Measurements from ENCODE around the gene STS. TPM values are rescaled to one million over a fixed set of nuclear protein-coding genes. Genes with fewer than 3 reads are reported as not detected.
"Not testable (repeated sequence)": the region's sequence is repeated elsewhere in the genome, so short reads cannot be mapped to it uniquely, and the experiment has no call there.

Gene STS
- total and polyA plus RNA-seq, 12 donors: 1.2 to 7.9 (median 5.6) TPM

GRCh38 chrX:7164174-7164573 lies 16.7 kb downstream of the STS start:
- no peak for TF ChIP-seq CTCF (IDR thresholded peaks at IDR 0.05)
- 58 to 71% methylated on average over 3 of the region's 3 CpGs for WGBS, 2 donors
- intact Hi-C loops (cut with DNase I): no loop called here

GRCh38 chrX:7168371-7168770 lies 20.9 kb downstream of the STS start:
- no peak for DNase-seq
- Histone ChIP-seq H3K9me3 (peaks cover 0 to 7% (median 0%) of the 10 kb centered on the region in 11 donors), H3K36me3 (no peaks in the 10 kb centered on the region), H3K27ac (no peak overlapping the region), H3K27me3 (no peaks in the 10 kb centered on the region), H3K4me3 (no peak overlapping the region), H3K4me1 (no peaks in the 10 kb centered on the region)
- intact Hi-C loops (cut with DNase I): no loop called here
- no peak for ATAC-seq
- 89 to 90% methylated on average over 1 of the region's 1 CpG for WGBS, 2 donors
- TF ChIP-seq CTCF (IDR thresholded peaks at IDR 0.05): no peak

More at GRCh38 chrX:7164174-7164573, 16.7 kb downstream of the STS start:
- H3K36me3 ChIP-seq: no peaks in the 10 kb centered on the region
- peaks cover 0 to 7% (median 0%) of the 10 kb centered on the region in 11 donors for H3K9me3 ChIP-seq
- no peaks in the 10 kb centered on the region for H3K4me1 ChIP-seq
- DNase-seq (no peak), ATAC-seq (no peak)
- no peak overlapping the region for H3K4me3 ChIP-seq
- no peak overlapping the region for H3K27ac ChIP-seq
- no peaks in the 10 kb centered on the region for H3K27me3 ChIP-seq

GRCh38 chrX:7169627-7170026 lies 22.1 kb downstream of the STS start:
- Histone ChIP-seq H3K27ac (no peak overlapping the region), H3K9me3 (peaks cover 0 to 7% (median 0%) of the 10 kb centered on the region in 11 donors), H3K27me3 (no peaks in the 10 kb centered on the region), H3K4me1 (no peaks in the 10 kb centered on the region), H3K4me3 (no peak overlapping the region), H3K36me3 (no peaks in the 10 kb centered on the region)
- no peak for TF ChIP-seq CTCF (IDR thresholded peaks at IDR 0.05)
- intact Hi-C loops (cut with DNase I): no loop called here
- WGBS, 2 donors: 46 to 58% methylated on average over 3 of the region's 3 CpGs
- DNase-seq: no peak
- no peak for ATAC-seq

- TF ChIP-seq CTCF (IDR thresholded peaks at IDR 0.05): peak in 2 of 9 donors; percentile 14 to 49
- no peak for ATAC-seq
These were observed 23.4 kb downstream of the STS start for GRCh38 chrX:7170898-7171297.

GRCh38 chrX:7178859-7179258 lies 31.3 kb downstream of the STS start:
- H3K27me3 ChIP-seq; DNase-seq; H3K36me3 ChIP-seq; H3K9me3 ChIP-seq; intact Hi-C loops (cut with DNase I); H3K27ac ChIP-seq; ATAC-seq; H3K4me1 ChIP-seq; H3K4me3 ChIP-seq: not testable (repeated sequence)
- 93 to 100% methylated on average over 2 of the region's 2 CpGs for WGBS, 2 donors

More at GRCh38 chrX:7170898-7171297, 23.4 kb downstream of the STS start:
- Histone ChIP-seq H3K4me3 (no peak overlapping the region), H3K27ac (no peak overlapping the region), H3K4me1 (no peaks in the 10 kb centered on the region), H3K9me3 (peaks cover 0 to 7% (median 0%) of the 10 kb centered on the region in 11 donors), H3K27me3 (no peaks in the 10 kb centered on the region), H3K36me3 (no peaks in the 10 kb centered on the region)
- 92 to 93% methylated on average over 3 of the region's 3 CpGs for WGBS, 2 donors
- DNase-seq: no peak
- intact Hi-C loops (cut with DNase I): no loop called here

Data from heart right ventricle (tissue), 16 donors.